SK-N-MC (cell line): Measurements from ENCODE around the gene LEFTY2.

Experiments
- EZH2 ChIP-seq: fragments of 200-600 bp; sonication (generic); IDR thresholded peaks from one replicate; pipeline ENCODE4 v1.6.1; 2017; ENCODE audit warnings: antibody characterized with exemption
- POLR2AphosphoS5 ChIP-seq: IDR thresholded peaks from 2 replicates; pipeline ENCODE4 v1.6.1; 2012; ENCODE audit warnings: mild to moderate bottlenecking, low read depth, low read length, borderline replicate concordance

GRCh38 chr1:225980005-225980836 lies 39.2 kb upstream of the LEFTY2 start:
- no peak for TF ChIP-seq EZH2
- TF ChIP-seq POLR2AphosphoS5, result no peak
